ENCODE measurements around the gene MANEAL. TPM values are rescaled to one million over a fixed set of nuclear protein-coding genes. Genes with fewer than 3 reads are reported as not detected.
A peak's percentile ranks its signal among the peaks of the same experiment; 100 is the strongest.
"Not testable (repeated sequence)": the region's sequence is repeated elsewhere in the genome, so short reads cannot be mapped to it uniquely, and the experiment has no call there.

MANEAL gene
- total RNA-seq, 6 experiments from 2014 or later = 3.2 to 9.4 (median 5.4) TPM

DNA sequence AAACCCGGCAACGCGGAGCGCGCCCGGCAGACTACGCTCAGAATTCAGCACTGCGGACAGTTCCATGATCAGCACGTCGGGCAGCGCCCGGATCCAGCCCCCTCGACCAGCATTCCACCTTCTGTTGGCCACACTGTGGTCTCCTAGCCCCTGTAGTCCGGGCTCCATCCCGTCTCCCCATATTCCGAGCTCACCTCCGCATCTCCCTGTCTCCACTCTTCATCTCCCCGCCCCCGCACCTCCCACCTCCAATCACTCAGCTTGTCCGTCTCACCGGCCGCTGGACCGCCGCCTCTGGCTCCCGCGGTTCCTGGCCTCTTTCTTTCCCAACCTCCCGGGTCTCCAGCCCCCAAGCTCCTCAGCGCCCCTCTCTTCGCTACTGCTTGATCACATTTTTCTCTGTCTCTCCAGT lies 29.2 kb upstream of the MANEAL start:
- Histone ChIP-seq H3K9me3 (no peaks in the 10 kb centered on the region), H3K27ac (no peak overlapping the region), H3K4me3 (no peak overlapping the region), H3K36me3 (no peaks in the 10 kb centered on the region), H3K27me3 (peaks cover 0 to 19% of the 10 kb centered on the region in 2 donors), H3K4me1 (no peaks in the 10 kb centered on the region)
- peak in 2 of 4 donors; percentile 35 to 51 for ATAC-seq
- WGBS (ENCODE audit: insufficient coverage, low coverage, low lambda C conversion rate, missing lambda C conversion rate) = 8% methylated on average over 23 of the region's 29 CpGs
- peak in 1 of 3 donors; percentile 23 for DNase-seq
- TF ChIP-seq POLR2A (IDR thresholded peaks at IDR 0.05) = no peak
- TF ChIP-seq, protein P1, sequence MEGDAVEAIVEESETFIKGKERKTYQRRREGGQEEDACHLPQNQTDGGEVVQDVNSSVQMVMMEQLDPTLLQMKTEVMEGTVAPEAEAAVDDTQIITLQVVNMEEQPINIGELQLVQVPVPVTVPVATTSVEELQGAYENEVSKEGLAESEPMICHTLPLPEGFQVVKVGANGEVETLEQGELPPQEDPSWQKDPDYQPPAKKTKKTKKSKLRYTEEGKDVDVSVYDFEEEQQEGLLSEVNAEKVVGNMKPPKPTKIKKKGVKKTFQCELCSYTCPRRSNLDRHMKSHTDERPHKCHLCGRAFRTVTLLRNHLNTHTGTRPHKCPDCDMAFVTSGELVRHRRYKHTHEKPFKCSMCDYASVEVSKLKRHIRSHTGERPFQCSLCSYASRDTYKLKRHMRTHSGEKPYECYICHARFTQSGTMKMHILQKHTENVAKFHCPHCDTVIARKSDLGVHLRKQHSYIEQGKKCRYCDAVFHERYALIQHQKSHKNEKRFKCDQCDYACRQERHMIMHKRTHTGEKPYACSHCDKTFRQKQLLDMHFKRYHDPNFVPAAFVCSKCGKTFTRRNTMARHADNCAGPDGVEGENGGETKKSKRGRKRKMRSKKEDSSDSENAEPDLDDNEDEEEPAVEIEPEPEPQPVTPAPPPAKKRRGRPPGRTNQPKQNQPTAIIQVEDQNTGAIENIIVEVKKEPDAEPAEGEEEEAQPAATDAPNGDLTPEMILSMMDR (IDR thresholded peaks at IDR 0.05) = no peak
- intact Hi-C loops (cut with DNase I) = no loop called here

DNA sequence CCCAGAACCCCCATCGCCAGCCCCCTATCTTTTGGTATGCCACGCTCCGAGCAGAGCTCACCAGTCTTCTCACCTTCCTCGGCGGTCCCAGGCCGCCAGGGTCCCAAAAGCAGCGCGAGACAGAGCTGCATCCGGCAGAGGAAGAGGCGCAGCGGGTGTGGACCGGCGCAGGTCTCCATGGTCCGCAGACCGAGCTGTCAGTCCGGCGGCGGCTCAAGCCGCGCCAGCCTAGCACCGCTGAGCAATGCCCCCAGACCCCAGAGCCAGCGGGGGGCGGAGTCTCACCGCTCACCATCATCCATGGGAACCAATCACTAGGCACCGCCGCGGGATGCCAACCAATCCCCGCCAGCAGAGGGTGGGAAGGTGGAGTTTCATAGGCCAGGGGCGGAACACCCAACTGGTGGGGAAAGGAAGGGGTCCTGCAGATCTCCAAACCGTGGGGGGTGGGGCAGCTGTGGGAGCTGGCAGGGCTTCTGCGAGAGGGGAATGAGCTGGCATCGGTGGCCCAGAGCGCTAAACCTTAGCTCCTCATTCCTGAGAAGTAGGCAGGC lies 28.7 kb upstream of the MANEAL start, which contains the start of gene EPHA10:
Gene EPHA10 (minus strand): TSS at position 233 of the 554 bp plus-strand sequence. CDS start 54 bp downstream, at position 179.
- no peaks in the 10 kb centered on the region for H3K36me3 ChIP-seq
- H3K9me3 ChIP-seq = no peaks in the 10 kb centered on the region
- no peak for ATAC-seq
- peaks cover 0 to 19% of the 10 kb centered on the region in 2 donors for H3K27me3 ChIP-seq
- H3K27ac ChIP-seq = no peak within 1 kb of the TSS
- H3K4me1 ChIP-seq = no peaks in the 10 kb centered on the region
- H3K4me3 ChIP-seq = no peak within 1 kb of the TSS
- no peak for TF ChIP-seq POLR2A (IDR thresholded peaks at IDR 0.05)
- TF ChIP-seq, protein P1 (IDR thresholded peaks at IDR 0.05) = no peak
- WGBS (ENCODE audit: insufficient coverage, low coverage, low lambda C conversion rate, missing lambda C conversion rate) = 4% methylated on average over 8 of the region's 33 CpGs
- intact Hi-C loops (cut with DNase I) = no loop called here
- DNase-seq = no peak

DNA sequence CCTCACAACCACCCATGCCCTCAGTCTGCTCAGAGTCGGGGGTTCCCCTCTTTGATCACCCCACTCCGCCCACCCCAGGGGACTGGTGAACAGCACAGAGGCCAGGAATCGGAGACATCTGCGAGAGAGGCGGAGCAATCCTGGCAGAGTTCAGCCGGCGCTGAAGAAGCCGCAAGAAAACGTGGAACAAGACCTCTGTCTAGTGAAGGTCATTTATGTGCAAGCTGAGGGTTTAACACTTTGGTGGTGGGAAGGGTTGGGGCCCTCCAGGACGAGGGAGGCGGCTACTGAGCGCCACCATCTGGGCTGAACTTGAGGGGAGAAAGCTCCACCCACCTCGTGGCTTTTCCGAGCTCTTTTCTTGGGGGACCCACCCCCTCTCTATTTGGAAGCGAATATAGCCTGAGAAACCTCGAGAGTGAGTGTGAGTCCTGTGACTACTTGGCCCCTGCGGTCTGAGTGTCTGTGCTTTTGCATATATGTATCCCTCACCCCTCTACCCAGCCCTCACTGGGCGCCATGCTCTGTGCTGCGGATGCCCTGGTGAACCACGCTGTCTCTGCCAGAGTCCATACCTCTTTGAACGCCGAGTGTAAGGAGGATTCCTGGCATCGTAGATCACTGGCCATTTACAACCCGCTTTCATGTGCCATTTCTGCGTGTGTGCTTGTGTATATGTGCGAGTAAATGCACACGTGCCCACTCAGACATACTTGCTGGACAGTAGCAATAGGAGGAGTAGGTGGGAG lies 27.6 kb upstream of the MANEAL start:
- H3K4me3 ChIP-seq = no peak overlapping the region
- H3K9me3 ChIP-seq = no peaks in the 10 kb centered on the region
- no peaks in the 10 kb centered on the region for H3K4me1 ChIP-seq
- TF ChIP-seq POLR2A (IDR thresholded peaks at IDR 0.05) = no peak
- TF ChIP-seq, protein P1 (IDR thresholded peaks at IDR 0.05) = no peak
- H3K36me3 ChIP-seq = no peaks in the 10 kb centered on the region
- 6% methylated on average over 15 of the region's 27 CpGs for WGBS (ENCODE audit: insufficient coverage, low coverage, low lambda C conversion rate, missing lambda C conversion rate)
- H3K27ac ChIP-seq = no peak overlapping the region
- ATAC-seq = no peak
- peaks cover 0 to 19% of the 10 kb centered on the region in 2 donors for H3K27me3 ChIP-seq
- DNase-seq = no peak
- intact Hi-C loops (cut with DNase I) = no loop called here

DNA sequence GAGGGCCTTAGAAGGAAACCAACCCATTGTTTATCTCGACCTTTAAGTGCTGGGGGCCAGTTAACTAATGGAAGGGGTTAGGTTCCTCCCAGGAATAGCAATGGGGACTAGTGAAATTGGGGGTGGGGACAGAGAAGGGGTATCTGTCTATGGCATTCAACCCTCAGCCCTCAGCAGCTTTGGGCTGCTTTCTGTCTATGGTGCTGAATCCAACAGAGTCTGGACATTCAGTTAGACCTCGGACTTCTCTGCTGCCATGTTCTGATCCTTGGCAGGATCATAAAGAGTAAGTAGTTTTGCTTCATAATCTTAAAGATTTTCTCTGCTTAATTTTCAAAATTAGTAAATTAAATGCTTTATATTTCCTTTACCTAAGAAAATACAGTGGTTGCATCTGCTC lies 26.2 kb upstream of the MANEAL start:
- TF ChIP-seq POLR2A (IDR thresholded peaks at IDR 0.05) = no peak
- TF ChIP-seq, protein P1 (IDR thresholded peaks at IDR 0.05) = no peak
- Histone ChIP-seq H3K4me1 (no peaks in the 10 kb centered on the region), H3K9me3 (no peaks in the 10 kb centered on the region), H3K4me3 (no peak overlapping the region), H3K27ac (no peak overlapping the region), H3K36me3 (no peaks in the 10 kb centered on the region), H3K27me3 (peaks cover 0 to 19% of the 10 kb centered on the region in 2 donors)
- ATAC-seq = no peak
- WGBS (ENCODE audit: insufficient coverage, low coverage, low lambda C conversion rate, missing lambda C conversion rate) = 0% methylated on average over 2 of the region's 2 CpGs
- no peak for DNase-seq
- intact Hi-C loops (cut with DNase I) = no loop called here

DNA sequence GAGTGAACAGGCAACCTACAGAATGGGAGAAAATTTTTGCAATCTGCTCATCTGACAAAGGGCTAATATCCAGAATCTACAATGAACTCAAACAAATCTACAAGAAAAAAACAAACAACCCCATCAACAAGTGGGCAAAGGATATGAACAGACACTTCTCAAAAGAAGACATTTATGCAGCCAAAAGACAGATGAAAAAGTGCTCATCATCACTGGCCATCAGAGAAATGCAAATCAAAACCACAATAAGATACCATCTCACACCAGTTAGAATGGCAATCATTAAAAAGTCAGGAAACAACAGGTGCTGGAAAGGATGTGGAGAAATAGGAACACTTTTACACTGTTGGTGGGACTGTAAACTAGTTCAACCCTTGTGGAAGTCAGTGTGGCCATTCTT lies 22.2 kb upstream of the MANEAL start:
- H3K27ac ChIP-seq; H3K4me1 ChIP-seq; DNase-seq; intact Hi-C loops (cut with DNase I); H3K36me3 ChIP-seq; H3K4me3 ChIP-seq; ATAC-seq; H3K27me3 ChIP-seq; H3K9me3 ChIP-seq: not testable (repeated sequence)

All from right lobe of liver (tissue), 6 donors.